ENCODE data around the gene TNFRSF4.

TNFRSF4 gene

GRCh38 chr1:1216770-1217620 is 3.0 kb upstream of the TNFRSF4 start:
- peak; percentile 50 to 86 for DNase-seq

GRCh38 chr1:1215881-1216605 is 2.1 kb upstream of the TNFRSF4 start:
- DNase-seq, result no peak

- peak in 1 of 2 donors; percentile 63 for DNase-seq
Measured at GRCh38 chr1:1215080-1215676, 1.2 kb upstream of the TNFRSF4 start.

- peak; percentile 55 to 69 for DNase-seq
Measured at GRCh38 chr1:1212780-1213344, 1.1 kb downstream of the TNFRSF4 start.

- DNase-seq, result no peak
Measured at GRCh38 chr1:1211541-1212441, 2.2 kb downstream of the TNFRSF4 start.

GRCh38 chr1:1210726-1211540 is 3.0 kb downstream of the TNFRSF4 start:
- no peak for DNase-seq

GRCh38 chr1:1208713-1209433 is 5.1 kb downstream of the TNFRSF4 start:
- peak; percentile 34 to 66 for DNase-seq

- DNase-seq, result no peak
Measured at GRCh38 chr1:1207571-1207892, 6.4 kb downstream of the TNFRSF4 start.

- DNase-seq, result no peak
Measured at GRCh38 chr1:1206966-1207531, 6.9 kb downstream of the TNFRSF4 start.

- DNase-seq, result peak in 1 of 2 donors; percentile 57
Measured at GRCh38 chr1:1206376-1206965, 7.5 kb downstream of the TNFRSF4 start, which contains the start of gene TNFRSF18. TSS of gene TNFRSF18 (minus strand) at chr1:1206592. CDS start at chr1:1206571, 21 bp downstream.

GRCh38 chr1:1205769-1206375 is 8.1 kb downstream of the TNFRSF4 start:
- DNase-seq, result no peak

- DNase-seq, result no peak
Measured at GRCh38 chr1:1204998-1205768, 8.8 kb downstream of the TNFRSF4 start.

- no peak for DNase-seq
Measured at GRCh38 chr1:1204425-1204920, 9.5 kb downstream of the TNFRSF4 start.

GRCh38 chr1:1203561-1204424 is 10.2 kb downstream of the TNFRSF4 start:
- DNase-seq, result no peak

- DNase-seq, result no peak
Measured at GRCh38 chr1:1202831-1203560, 11.0 kb downstream of the TNFRSF4 start.

Data from CD4-positive, alpha-beta T cell treated with Interferon alpha-2 for 1 hour (primary cell).